Fibroblast of mammary gland (primary cell): Measurements from ENCODE around the gene TYSND1.
"Not testable (repeated sequence)": the region's sequence is repeated elsewhere in the genome, so short reads cannot be mapped to it uniquely, and the experiment has no call there.

ENCODE experiments used
- DNase-seq: peaks from one replicate; pipeline ENCODE4 v3.0.0-alpha.2; 2010; ENCODE audit warnings: low read depth
- H3K4me3 ChIP-seq: 2 replicates; pipeline ENCODE4 v1.5.1; 2011; ENCODE audit warnings: low read depth, mild to moderate bottlenecking, low read length, moderate library complexity; ENCODE audit not compliant: control insufficient read depth
- TF ChIP-seq, protein P1 (sequence below): conservative IDR thresholded peaks from 2 replicates; pipeline ENCODE4 v1.5.1; 2011; ENCODE audit warnings: low read depth, low read length, inconsistent platforms; ENCODE audit not compliant: control insufficient read depth, insufficient read depth

TYSND1 gene

DNA sequence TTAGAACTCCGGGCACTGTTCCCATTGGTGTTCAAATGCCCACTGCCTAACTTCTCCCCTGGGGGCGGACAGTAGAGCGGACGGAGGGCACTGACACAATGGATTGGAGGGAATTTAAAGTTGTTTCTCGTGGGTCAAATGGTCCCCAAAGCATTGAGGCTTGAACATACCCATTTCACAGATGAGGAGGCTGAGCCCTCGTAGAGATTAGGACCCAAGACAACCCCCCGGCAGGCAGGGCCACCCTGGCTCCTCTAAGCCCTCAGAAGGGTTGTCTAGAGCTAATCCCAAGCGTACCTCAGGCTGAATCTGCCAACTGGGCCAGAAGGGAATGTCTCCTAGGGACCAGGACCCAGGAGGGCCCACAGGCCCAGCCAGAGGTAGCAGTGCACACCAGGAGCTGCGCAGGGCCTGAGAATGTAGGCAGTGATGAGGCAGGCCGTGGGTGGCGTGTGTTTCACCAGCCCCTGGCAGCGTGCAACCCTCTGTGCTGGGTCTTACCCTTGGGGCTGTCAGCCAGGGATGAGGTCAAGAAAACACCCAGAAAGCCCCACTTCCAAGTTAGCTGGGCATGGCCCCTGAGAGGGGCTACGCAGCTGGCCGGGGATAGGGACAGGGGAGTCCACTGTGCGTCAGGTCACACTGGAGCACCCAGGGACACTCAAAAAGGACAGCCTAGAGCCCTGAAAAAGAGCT lies 19.7 kb downstream of the TYSND1 start:
- no peak for DNase-seq
- TF ChIP-seq, protein P1, sequence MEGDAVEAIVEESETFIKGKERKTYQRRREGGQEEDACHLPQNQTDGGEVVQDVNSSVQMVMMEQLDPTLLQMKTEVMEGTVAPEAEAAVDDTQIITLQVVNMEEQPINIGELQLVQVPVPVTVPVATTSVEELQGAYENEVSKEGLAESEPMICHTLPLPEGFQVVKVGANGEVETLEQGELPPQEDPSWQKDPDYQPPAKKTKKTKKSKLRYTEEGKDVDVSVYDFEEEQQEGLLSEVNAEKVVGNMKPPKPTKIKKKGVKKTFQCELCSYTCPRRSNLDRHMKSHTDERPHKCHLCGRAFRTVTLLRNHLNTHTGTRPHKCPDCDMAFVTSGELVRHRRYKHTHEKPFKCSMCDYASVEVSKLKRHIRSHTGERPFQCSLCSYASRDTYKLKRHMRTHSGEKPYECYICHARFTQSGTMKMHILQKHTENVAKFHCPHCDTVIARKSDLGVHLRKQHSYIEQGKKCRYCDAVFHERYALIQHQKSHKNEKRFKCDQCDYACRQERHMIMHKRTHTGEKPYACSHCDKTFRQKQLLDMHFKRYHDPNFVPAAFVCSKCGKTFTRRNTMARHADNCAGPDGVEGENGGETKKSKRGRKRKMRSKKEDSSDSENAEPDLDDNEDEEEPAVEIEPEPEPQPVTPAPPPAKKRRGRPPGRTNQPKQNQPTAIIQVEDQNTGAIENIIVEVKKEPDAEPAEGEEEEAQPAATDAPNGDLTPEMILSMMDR = no peak
- no peak overlapping the region for H3K4me3 ChIP-seq

DNA sequence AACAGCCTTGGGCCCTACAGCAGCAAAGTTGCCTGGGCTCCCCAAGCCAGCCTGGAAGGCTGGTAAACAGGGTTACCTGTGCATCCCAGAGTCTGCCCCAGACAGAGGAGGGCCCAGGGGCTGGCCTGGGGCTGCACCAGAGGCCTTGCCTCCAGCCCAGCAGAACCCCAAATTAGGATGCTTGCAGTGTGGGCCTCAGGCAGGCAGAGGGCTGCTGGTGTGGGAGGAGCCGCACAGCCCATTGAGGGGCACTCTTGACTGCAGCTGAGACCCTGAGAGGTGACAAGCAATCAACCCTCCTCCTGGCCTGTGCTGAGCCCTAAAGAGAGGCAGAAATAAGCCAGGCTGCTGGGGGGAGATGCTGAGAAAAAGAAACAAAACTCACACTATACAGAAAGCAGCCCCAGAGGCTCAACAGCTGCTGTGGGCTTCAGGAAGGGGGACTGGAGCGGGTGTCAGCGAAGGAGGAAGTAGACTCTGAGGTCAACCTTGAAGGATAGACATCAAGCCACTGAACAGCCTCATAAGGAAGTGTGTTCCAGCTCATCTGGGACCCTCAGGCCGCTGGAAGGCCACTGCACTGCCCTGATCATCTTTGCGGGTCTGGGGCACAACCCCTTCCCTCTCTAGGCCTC lies 20.5 kb downstream of the TYSND1 start:
- no peak overlapping the region for H3K4me3 ChIP-seq
- TF ChIP-seq, protein P1 = no peak
- DNase-seq = no peak

DNA sequence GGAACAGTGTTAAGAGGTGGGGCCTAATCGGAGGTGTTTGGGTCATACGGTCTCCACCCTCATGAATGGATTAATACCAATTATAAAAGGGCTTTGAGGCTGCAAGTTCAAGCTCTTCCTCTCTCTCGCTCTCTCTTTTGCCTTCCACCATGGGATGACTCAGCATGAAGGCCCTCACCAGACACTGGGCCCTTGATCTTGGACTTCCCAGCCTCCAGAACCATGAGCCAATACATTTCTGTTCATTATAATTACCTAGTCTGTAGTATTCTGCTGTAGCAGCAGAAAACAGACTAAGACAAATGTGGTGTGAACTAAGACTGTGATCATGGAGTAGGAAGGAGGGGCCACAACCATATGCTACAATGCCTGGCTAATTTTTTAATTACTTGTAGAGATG lies 21.6 kb downstream of the TYSND1 start:
- no peak for DNase-seq
- no peak overlapping the region for H3K4me3 ChIP-seq
- TF ChIP-seq, protein P1 = no peak

DNA sequence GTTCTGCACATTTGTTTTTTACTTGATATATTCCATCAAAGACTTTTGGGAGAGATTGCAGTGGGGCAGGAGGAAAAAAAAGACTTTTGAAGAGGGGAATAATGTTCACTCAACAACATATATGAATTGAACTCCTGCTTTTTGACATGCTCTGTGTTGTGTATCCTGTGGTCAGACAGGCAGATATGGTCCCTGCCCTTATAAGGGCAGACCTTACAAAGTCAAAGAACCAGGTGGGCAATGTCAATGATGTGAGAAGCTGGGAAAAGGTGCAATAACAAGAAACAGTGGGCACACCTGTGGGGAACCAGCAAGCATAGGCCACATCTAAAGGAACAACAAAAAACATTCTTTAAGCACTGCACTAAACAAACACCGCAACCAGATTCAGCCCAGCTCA lies 22.1 kb downstream of the TYSND1 start:
- no peak for DNase-seq
- H3K4me3 ChIP-seq = no peak overlapping the region
- TF ChIP-seq, protein P1 = no peak

DNA sequence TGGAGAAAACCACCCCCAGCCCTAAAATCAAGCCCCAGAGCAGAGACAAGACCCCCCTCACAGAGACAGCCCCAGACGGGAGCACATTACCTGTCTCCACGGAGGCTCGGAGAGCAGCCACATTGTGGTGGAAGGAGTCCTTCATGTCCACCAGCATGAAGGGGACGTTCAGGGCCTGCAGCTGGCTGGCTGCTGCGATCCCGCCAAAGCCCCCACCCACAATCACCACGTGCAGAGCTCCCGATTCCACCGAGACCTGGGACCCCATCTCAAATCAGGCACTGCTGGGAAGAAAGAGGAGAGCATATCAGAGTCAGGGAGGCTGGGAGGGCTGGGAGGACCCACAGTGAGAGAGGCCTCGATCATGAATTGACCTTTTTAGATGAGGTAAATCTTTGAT lies 22.7 kb downstream of the TYSND1 start:
- TF ChIP-seq, protein P1 = no peak
- no peak for DNase-seq
- H3K4me3 ChIP-seq = no peak overlapping the region

DNA sequence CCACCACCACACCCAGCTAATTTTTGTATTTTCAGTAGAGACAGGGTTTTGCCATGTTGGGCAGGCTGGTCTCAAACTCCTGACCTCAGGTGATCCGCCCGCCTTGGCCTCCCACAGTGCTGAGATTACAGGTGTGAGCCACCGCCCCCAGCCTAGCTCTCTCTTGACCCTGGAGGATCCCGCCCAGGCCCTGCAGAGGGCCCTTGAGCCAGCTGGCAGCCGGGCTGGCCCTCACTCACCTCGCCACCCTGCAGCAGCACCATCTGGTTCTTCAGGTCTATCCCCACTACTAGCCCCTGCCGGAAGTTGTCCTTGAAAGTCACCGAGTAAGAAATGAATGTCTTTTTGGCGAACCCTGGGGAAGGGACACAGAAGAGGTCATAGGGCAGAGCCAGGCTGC lies 23.3 kb downstream of the TYSND1 start:
- not testable (repeated sequence) for H3K4me3 ChIP-seq, DNase-seq

DNA sequence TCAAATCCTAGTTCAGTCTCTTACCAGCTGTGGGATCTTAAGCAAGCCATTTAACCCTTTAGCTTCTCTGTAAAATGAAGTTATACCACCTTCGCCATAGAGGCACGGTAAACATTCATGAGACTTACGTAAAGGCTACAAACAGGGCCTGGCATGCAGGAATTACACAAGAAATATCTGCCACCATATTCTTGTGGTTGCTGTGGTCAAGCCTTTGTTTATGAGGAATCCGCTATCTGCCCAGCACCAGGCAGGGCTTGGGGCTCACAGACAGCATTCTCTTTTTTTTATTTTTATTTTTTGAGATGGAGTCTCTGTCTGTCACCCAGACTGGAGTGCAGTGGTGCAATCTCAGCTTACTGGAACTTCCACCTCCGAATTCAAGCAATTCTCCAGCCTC lies 23.8 kb downstream of the TYSND1 start:
- DNase-seq = no peak

More for the DNA sequence above, 23.8 kb downstream of the TYSND1 start:
- no peak overlapping the region for H3K4me3 ChIP-seq
- TF ChIP-seq, protein P1 = no peak
